Neural progenitor cell (in vitro differentiated cells): ENCODE measurements around the gene SPTBN1.

Source experiments
- CTCF ChIP-seq: fragments of 200-600 bp; sonication (generic); IDR thresholded peaks from 2 replicates; pipeline ENCODE4 v1.5.1; 2017; ENCODE audit warnings: antibody characterized with exemption, mild to moderate bottlenecking
- EZH2 ChIP-seq: fragments of 200-600 bp; sonication (generic); IDR thresholded peaks from 2 replicates; pipeline ENCODE4 v1.6.1; 2017; ENCODE audit warnings: antibody characterized with exemption, mild to moderate bottlenecking, moderate library complexity
- EZH2phosphoT487 ChIP-seq: fragments of 200-600 bp; sonication (generic); IDR thresholded peaks from 2 replicates; pipeline ENCODE4 v1.6.1; 2017; ENCODE audit warnings: antibody characterized with exemption

GRCh38 chr2:54585136-54585733, 129.1 kb downstream of the SPTBN1 start:
- no peak for TF ChIP-seq CTCF
- no peak for TF ChIP-seq EZH2phosphoT487
- TF ChIP-seq EZH2 = no peak
